Heart left ventricle (tissue), 16 donors: Measurements from ENCODE around the gene USP40. TPM values are rescaled to one million over a fixed set of nuclear protein-coding genes. Genes with fewer than 3 reads are reported as not detected.
A peak's percentile ranks its signal among the peaks of the same experiment; 100 is the strongest.

Experiments
- ATAC-seq, 4 donors: fragments of 200-7000 bp; cut with Tn5 transposase; one replicate each; pipeline ENCODE4 v1.9.1; 2020 to 2022; ENCODE audit warnings: moderate library complexity in 4 of 4, mild to moderate bottlenecking in 3 of 4, moderate number of reproducible peaks in 1 of 4
- DNase-seq, 5 donors: peaks; one replicate each; pipeline ENCODE4 v3.0.0-alpha.2; 2020
- H3K27ac ChIP-seq, 12 donors: fragments of 200-600 bp; sonication (generic) in 4 of 12; one replicate each; pipeline versions ENCODE4 v1.5.0 to v1.8.0; 2016 to 2022; ENCODE audit warnings: mild to moderate bottlenecking in 2 of 12
- H3K27me3 ChIP-seq, 9 donors: fragments of 200-600 bp; sonication (generic) in 2 of 9; one replicate each; pipeline versions ENCODE4 v1.5.1 to v1.8.0; 2016 to 2022; ENCODE audit warnings: mild to moderate bottlenecking in 3 of 9
- H3K36me3 ChIP-seq, 9 donors: fragments of 200-600 bp; sonication (generic) in 2 of 9; one replicate each; pipeline versions ENCODE4 v1.5.0 to v1.8.0; 2018 to 2022; ENCODE audit warnings: mild to moderate bottlenecking in 2 of 9
- H3K4me1 ChIP-seq, 12 donors: fragments of 200-600 bp; sonication (generic) in 4 of 12; one replicate each; pipeline versions ENCODE4 v1.5.0 to v1.8.0; 2016 to 2022; ENCODE audit warnings: mild to moderate bottlenecking in 3 of 12
- H3K4me3 ChIP-seq, 12 donors: fragments of 200-600 bp; sonication (generic) in 4 of 12; one replicate each; pipeline versions ENCODE4 v1.5.0 to v1.8.0; 2017 to 2022; ENCODE audit warnings: mild to moderate bottlenecking in 9 of 12, moderate library complexity in 4 of 12
- H3K9me3 ChIP-seq, 12 donors: fragments of 200-600 bp; sonication (generic) in 4 of 12; one replicate each; pipeline versions ENCODE4 v1.5.0 to v1.8.0; 2016 to 2022; ENCODE audit warnings: mild to moderate bottlenecking in 1 of 12
- CTCF ChIP-seq, 12 donors: fragments of 200-600 bp; sonication (generic) in 4 of 12; IDR thresholded peaks; one replicate each; pipeline versions ENCODE4 v1.5.0 to v1.8.0; 2018 to 2022; ENCODE audit warnings: antibody characterized with exemption in 12 of 12, mild to moderate bottlenecking in 5 of 12
- POLR2A ChIP-seq, 2 donors: fragments of 450-650 bp; IDR thresholded peaks; one replicate each; pipeline ENCODE4 v1.6.1; 2017; ENCODE audit warnings: antibody characterized with exemption in 2 of 2, mild to moderate bottlenecking in 2 of 2, moderate library complexity in 2 of 2
- WGBS, 4 donors: extraction: QIAGEN DNeasy Blood & Tissue Kit in 2 of 4; methylation state at CpG; one replicate each; pipeline versions ENCODE4 v1.1.5 to v1.1.7; 2013 to 2018; 5-methylcytosine and 5-hydroxymethylcytosine counted together
- intact Hi-C, 10 donors: fragments of 100-400 bp; cut with DNase I; formaldehyde crosslinking; loops; one replicate each; pipeline versions ENCODE4 v1.11.1 to v1.14.2; 2022
- polyA plus RNA-seq, 2 donors: library from polyadenylated mRNA; stranded (reverse); fragments of 200-250 nt; gene quantifications; one replicate each; pipeline ENCODE4 v1.2.3, GENCODE V29; 2013
- total RNA-seq, 9 donors: library from RNA; depleted of rRNA in 2 of 9; stranded (reverse); fragments of >200 nt in 2 of 9; fragmentation: NEBNext Ultra II Directional in 3 of 9; extraction: Animal tissue kit (Norgen Biotek cat#: 25700) in 3 of 9; gene quantifications; one replicate each; pipeline versions ENCODE4 v1.1.0 to v1.2.4, GENCODE V29; 2016 to 2023
- donor health status: ischemic (EF 13 %, LVEDD 7.1; RV severe dilation, severe dysfunction).
- donor health status: healthy with polysubstance abuse.
- donor health status: DM: no; HTN: yes; CAD: no.
- donor health status: DM: no; HTN: no; CAD: no.
- donor health status: ischemic (EF 25% LVEDD 6.9; RV normal size, moderate dysfunction).
- donor health status: ischemic (EF 25% LVEDD 5.7; RV mildly dilated, moderate dysfunction).
- donor health status: healthy.
- donor health status: DM: yes; HTN: yes; CAD: no.
- donor health status: ischemic (EF 35%, LVEDD 5.7; RV mildly dilated, moderate dysfunction).
- donor health status: nonischemic (EF 11% LVEDD 7.7; RV severe dilation, severe dysfunction).
- donor health status: DM: yes; HTN: yes; CAD: no.
- donor health status: PGD.
- donor health status: ischemic (EF 29% LVEDD 5.4; RV normal size, mild dysfunction).
- donor health status: nonischemic (EF 23%, LVEDD 6.1; RV moderate dilation, normal function).

Gene USP40
- total and polyA plus RNA-seq, 11 donors: 11.1 to 21.8 (median 18.2) TPM

DNA sequence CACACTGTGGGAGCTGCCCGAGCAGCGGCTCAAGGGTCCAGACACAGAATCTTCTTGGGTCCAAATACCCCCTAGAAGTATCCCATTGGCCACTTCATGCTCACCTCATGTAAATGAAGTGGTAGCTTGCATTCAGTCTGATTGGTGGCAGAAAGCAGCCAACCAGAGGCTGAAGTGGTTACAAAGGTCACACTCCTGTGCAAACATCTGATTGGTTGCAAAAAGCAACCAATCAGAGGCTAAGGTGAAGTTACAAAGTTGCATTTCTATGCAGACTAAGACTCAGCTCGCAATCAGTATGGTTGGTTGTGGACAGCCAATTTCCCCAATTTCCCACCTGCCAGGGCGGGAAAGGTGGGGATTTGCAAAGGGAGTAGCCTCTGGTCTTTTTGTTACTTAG is 118.0 kb downstream of the USP40 start:
- H3K27me3 ChIP-seq: no peaks in the 10 kb centered on the region
- DNase-seq (no peak), ATAC-seq (no peak)
- H3K36me3 ChIP-seq: peaks cover 7 to 100% (median 94%) of the 10 kb centered on the region in 9 donors
- peak overlapping the region in 1 of 12 donors; percentile 3 for H3K27ac ChIP-seq
- no peak overlapping the region for H3K4me3 ChIP-seq
- no peaks in the 10 kb centered on the region for H3K9me3 ChIP-seq
- WGBS, 4 donors: 86 to 96% (median 94%) methylated on average over 4 of the region's 4 CpGs
- intact Hi-C loops: loop anchor here in 6 of 10 donors (5.0 to 10.0 kb wide), 4 partner anchors 96 to 266 kb away; partner anchors contain the start of genes DGKD (in 1 of the 6), UGT1A4 (in 1 of the 6) and UGT1A5 (in 1 of the 6)
- peaks cover 0 to 11% (median 0%) of the 10 kb centered on the region in 12 donors for H3K4me1 ChIP-seq
- TF ChIP-seq CTCF (IDR thresholded peaks at IDR 0.05): no peak

DNA sequence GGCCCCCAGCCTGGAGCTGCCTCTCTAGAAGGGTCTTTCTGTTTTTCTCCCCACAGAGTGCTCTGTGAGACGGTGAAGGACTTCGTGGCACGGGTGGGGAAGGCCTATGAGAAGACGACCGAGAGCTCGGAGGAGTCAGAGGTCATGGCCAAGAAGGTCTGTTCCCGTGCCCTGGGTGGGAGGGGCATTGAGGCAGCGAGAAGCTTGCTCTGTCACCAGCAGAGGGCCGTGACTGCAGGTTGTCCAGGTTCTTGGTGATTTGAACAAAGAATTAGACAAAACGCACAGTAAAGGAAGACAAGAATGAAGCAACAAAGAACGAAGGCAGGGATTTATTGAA is 118.4 kb downstream of the USP40 start:
- H3K9me3 ChIP-seq: no peaks in the 10 kb centered on the region
- WGBS, 4 donors: 76 to 80% (median 78%) methylated on average over 11 of the region's 11 CpGs
- intact Hi-C loops: loop anchor here in 6 of 10 donors (5.0 to 10.0 kb wide), 4 partner anchors 96 to 267 kb away; partner anchors contain the start of genes DGKD (in 1 of the 6), UGT1A4 (in 1 of the 6) and UGT1A5 (in 1 of the 6)
- peaks cover 0 to 15% (median 0%) of the 10 kb centered on the region in 12 donors for H3K4me1 ChIP-seq
- H3K4me3 ChIP-seq: no peak overlapping the region
- no peaks in the 10 kb centered on the region for H3K27me3 ChIP-seq
- TF ChIP-seq POLR2A (IDR thresholded peaks at IDR 0.05) (no peak), CTCF (IDR thresholded peaks at IDR 0.05) (peak in 1 of 12 donors; percentile 17)
- DNase-seq (no peak), ATAC-seq (no peak)
- H3K27ac ChIP-seq: peak overlapping the region in 1 of 12 donors; percentile 3
- H3K36me3 ChIP-seq: peaks cover 7 to 96% (median 90%) of the 10 kb centered on the region in 9 donors

DNA sequence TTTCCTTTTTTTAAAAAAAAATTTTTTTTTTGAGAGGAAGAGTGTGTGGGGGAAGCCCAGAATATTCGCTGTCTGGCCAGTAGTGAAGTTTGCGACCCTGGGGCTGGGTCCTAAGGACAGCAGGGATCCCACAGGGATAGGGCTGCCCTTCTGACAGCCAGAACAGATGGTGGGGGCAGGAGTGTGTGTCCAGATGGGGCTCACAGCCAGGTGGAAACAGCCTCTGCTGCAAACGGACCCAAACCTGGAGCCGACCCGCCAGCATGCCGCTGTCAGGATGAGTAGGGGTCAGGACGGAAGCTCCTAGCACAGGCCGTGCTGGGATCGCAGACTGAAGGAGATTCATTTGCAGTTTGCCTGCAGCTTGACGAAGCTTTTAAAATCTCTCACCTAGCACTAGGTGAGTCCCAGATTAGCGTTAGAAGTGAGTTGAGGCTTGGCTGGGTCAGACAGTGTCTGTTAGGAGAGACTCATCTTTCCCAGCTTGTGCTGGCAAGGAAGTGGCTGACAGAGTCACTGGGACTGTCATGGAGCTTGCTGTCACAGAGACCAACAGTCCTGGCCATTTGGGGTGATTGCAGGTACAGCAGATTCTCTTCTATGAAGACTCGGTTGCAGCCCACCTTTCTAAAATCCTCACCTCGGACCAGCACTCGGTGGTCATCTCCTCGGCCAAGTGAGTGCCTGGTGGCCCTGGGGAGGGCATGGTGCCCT is 118.9 kb downstream of the USP40 start:
- H3K36me3 ChIP-seq: peaks cover 7 to 96% (median 89%) of the 10 kb centered on the region in 9 donors
- no peaks in the 10 kb centered on the region for H3K27me3 ChIP-seq
- WGBS, 4 donors: 85 to 94% (median 91%) methylated on average over 13 to 15 of the region's 15 CpGs
- ATAC-seq (no peak), DNase-seq (no peak)
- TF ChIP-seq CTCF (IDR thresholded peaks at IDR 0.05) (no peak), POLR2A (IDR thresholded peaks at IDR 0.05) (no peak)
- H3K9me3 ChIP-seq: no peaks in the 10 kb centered on the region
- peaks cover 0 to 16% (median 0%) of the 10 kb centered on the region in 12 donors for H3K4me1 ChIP-seq
- intact Hi-C loops: loop anchor here in 6 of 10 donors (5.0 to 10.0 kb wide), 4 partner anchors 95 to 267 kb away; partner anchors contain the start of genes DGKD (in 1 of the 6), UGT1A4 (in 1 of the 6) and UGT1A5 (in 1 of the 6)
- H3K27ac ChIP-seq: peak overlapping the region in 1 of 12 donors; percentile 6
- H3K4me3 ChIP-seq: no peak overlapping the region

DNA sequence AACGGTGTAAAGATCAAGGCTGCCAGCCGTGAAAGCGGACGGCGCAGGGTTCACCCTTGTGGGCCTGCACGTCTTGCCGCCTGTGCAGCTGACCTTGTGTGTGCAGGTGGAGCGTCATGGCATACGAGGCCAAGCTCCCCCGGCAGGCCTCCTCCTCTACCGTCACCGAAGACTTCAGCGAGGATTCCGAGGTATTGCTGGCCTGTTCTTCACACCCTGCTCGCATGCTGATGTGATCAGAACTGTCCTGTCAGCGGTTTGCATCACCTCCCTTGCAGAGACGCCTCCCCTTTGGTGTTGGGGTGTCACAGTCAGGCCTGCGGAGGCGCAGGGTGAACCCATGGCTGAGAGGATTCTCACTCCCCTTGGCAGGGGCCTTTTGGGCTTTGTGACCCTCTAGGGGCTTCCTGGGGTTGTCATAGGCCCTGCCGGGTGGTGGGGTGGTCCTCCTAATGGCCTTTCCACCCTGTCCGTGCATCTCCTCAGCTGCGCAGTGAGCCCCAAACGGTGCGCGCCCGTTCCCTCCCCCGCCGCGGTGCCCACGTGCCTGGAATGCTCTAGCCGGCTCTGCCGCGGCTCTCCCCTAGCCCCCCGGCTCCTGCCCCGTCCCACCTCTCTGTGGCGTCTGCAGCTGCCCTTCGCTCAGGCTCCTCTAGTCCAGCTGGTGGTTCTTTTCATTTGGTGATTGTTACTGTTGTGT is 119.8 kb downstream of the USP40 start:
- ATAC-seq: no peak
- Histone ChIP-seq H3K4me3 (no peak overlapping the region), H3K4me1 (peaks cover 0 to 16% (median 0%) of the 10 kb centered on the region in 12 donors), H3K9me3 (no peaks in the 10 kb centered on the region), H3K36me3 (peaks cover 7 to 96% (median 89%) of the 10 kb centered on the region in 9 donors), H3K27me3 (no peaks in the 10 kb centered on the region), H3K27ac (no peak overlapping the region)
- intact Hi-C loops: loop anchor here in 6 of 10 donors (5.0 to 10.0 kb wide), 4 partner anchors 94 to 268 kb away; partner anchors contain the start of genes DGKD (in 1 of the 6), UGT1A4 (in 1 of the 6) and UGT1A5 (in 1 of the 6)
- DNase-seq: no peak
- 91 to 94% (median 92%) methylated on average over 32 to 37 of the region's 37 CpGs for WGBS, 4 donors
- TF ChIP-seq CTCF (IDR thresholded peaks at IDR 0.05) (no peak), POLR2A (IDR thresholded peaks at IDR 0.05) (no peak)
